H1 (cell line): ENCODE measurements around the gene GFY. TPM values are rescaled to one million over a fixed set of nuclear protein-coding genes. Genes with fewer than 3 reads are reported as not detected.

ENCODE experiments used
- CTCF ChIA-PET: fragments of 300-600 bp; sonication (Branson Sonifier 250); formaldehyde crosslinking; loops from one replicate; lab custom pipeline; 2021; ENCODE audit not compliant: partially characterized antibody; lab: Charles Lee
- POLR2A ChIA-PET: fragments of 300-600 bp; sonication (Branson Sonifier 250); formaldehyde crosslinking; loops from one replicate; lab custom pipeline; 2021; ENCODE audit warnings: inconsistent platforms; ENCODE audit not compliant: partially characterized antibody; lab: Charles Lee
- DNase-seq, 2 experiments: peaks; one replicate each; pipeline versions ENCODE4 v3.0.0 to v3.0.0-alpha.2; 2010 to 2022; ENCODE audit warnings: low spot score in 2 of 2, low read depth in 1 of 2, mixed read lengths in 1 of 2
- FAIRE-seq: peaks from 2 replicates; lab custom pipeline; 2011; peaks lifted over from hg19 to GRCh38; lab: Jason Lieb, UNC
- H2AFZ ChIP-seq: 2 replicates; pipeline ENCODE4 v1.8.1; 2012; ENCODE audit warnings: low read length, inconsistent platforms
- H2AK5ac ChIP-seq: 2 replicates; pipeline ENCODE4 v1.6.1; 2013; ENCODE audit warnings: low read depth, low read length
- H2BK120ac ChIP-seq: replicated peaks from 2 replicates; pipeline ENCODE3; 2013; ENCODE audit warnings: low read depth, low read length, inconsistent platforms
- H2BK12ac ChIP-seq: 2 replicates; pipeline ENCODE4 v1.6.1; 2013; ENCODE audit warnings: low read depth, low read length
- H2BK15ac ChIP-seq: 2 replicates; pipeline ENCODE4 v1.6.1; 2013; ENCODE audit warnings: low read length
- H2BK20ac ChIP-seq: 2 replicates; pipeline ENCODE4 v1.6.1; 2013; ENCODE audit warnings: low read length
- H2BK5ac ChIP-seq: 2 replicates; pipeline ENCODE4 v1.6.1; 2013; ENCODE audit warnings: low read depth, low read length
- H3K14ac ChIP-seq: 2 replicates; pipeline ENCODE4 v1.6.1; 2013; ENCODE audit warnings: inconsistent platforms; ENCODE audit not compliant: insufficient read length
- H3K18ac ChIP-seq: 2 replicates; pipeline ENCODE4 v1.6.1; 2013; ENCODE audit warnings: low read length; ENCODE audit errors: extremely low read depth
- H3K23ac ChIP-seq: 2 replicates; pipeline ENCODE4 v1.6.1; 2013; ENCODE audit warnings: inconsistent platforms; ENCODE audit not compliant: insufficient read length
- H3K23me2 ChIP-seq: 2 replicates; pipeline ENCODE4 v1.6.1; 2013; ENCODE audit warnings: low read depth, low read length
- H3K27ac ChIP-seq: 2 replicates; pipeline ENCODE4 v1.6.1; 2011; ENCODE audit warnings: low read depth, low read length, inconsistent platforms
- H3K27me3 ChIP-seq, 4 experiments: replicated peaks in 1 of 4; 1 replicate in 1 of 4; 2 replicates in 3 of 4; pipeline versions ENCODE4 v1.6.1 to v1.8.1; 2011 to 2013; ENCODE audit warnings: low read length in 3 of 4, mild to moderate bottlenecking in 3 of 4, inconsistent platforms in 2 of 4, mixed read lengths in 2 of 4, moderate library complexity in 1 of 4; ENCODE audit not compliant: control insufficient read depth in 3 of 4, insufficient read depth in 3 of 4; ENCODE audit errors: extremely low read depth in 1 of 4
- H3K36me3 ChIP-seq, 4 experiments: 2 replicates each; pipeline versions ENCODE4 v1.6.1 to v1.8.1; 2011 to 2013; ENCODE audit warnings: mild to moderate bottlenecking in 4 of 4, low read length in 3 of 4, moderate library complexity in 2 of 4, control low read depth in 1 of 4, inconsistent platforms in 1 of 4; ENCODE audit not compliant: insufficient read depth in 4 of 4, control insufficient read depth in 2 of 4
- H3K4ac ChIP-seq: replicated peaks from 2 replicates; pipeline ENCODE3; 2013; ENCODE audit warnings: low read length, low read depth, mixed read lengths, inconsistent platforms; ENCODE audit not compliant: insufficient read length
- H3K4me1 ChIP-seq, 4 experiments: replicated peaks in 1 of 4; 1 replicate in 1 of 4; 2 replicates in 3 of 4; pipeline versions ENCODE4 v1.6.1 to v1.8.1; 2011 to 2013; ENCODE audit warnings: low read length in 3 of 4, inconsistent platforms in 2 of 4, mixed read lengths in 1 of 4; ENCODE audit not compliant: insufficient read depth in 4 of 4, control insufficient read depth in 3 of 4
- H3K4me2 ChIP-seq, 2 experiments: 2 replicates each; pipeline versions ENCODE4 v1.6.1 to v1.8.1; 2011 to 2013; ENCODE audit warnings: low read depth in 2 of 2, low read length in 2 of 2, control low read depth in 1 of 2, inconsistent platforms in 1 of 2, mild to moderate bottlenecking in 1 of 2; ENCODE audit not compliant: insufficient read depth in 1 of 2
- H3K4me3 ChIP-seq, 4 experiments: fragments of 200-600, 300-600 bp in 1 of 4; sonication (generic), shearing (Covaris generic), sonication (Bioruptor Twin) in 1 of 4; 2 replicates each; pipeline versions ENCODE4 v1.5.1 to v1.8.1; 2011 to 2016; ENCODE audit warnings: low read length in 4 of 4, low read depth in 3 of 4, control low read depth in 2 of 4, inconsistent platforms in 2 of 4, mild to moderate bottlenecking in 2 of 4, mixed read lengths in 1 of 4, moderate library complexity in 1 of 4; ENCODE audit not compliant: insufficient read depth in 2 of 4; ENCODE audit errors: extremely low read depth in 1 of 4
- H3K56ac ChIP-seq: replicated peaks from 2 replicates; pipeline ENCODE3; 2013; ENCODE audit warnings: low read depth, mild to moderate bottlenecking, mixed read lengths, low read length, inconsistent platforms; ENCODE audit not compliant: insufficient read length
- H3K79me1 ChIP-seq: 2 replicates; pipeline ENCODE4 v1.6.1; 2013; ENCODE audit warnings: low read depth, low read length, control low read depth
- H3K79me2 ChIP-seq, 2 experiments: 2 replicates each; pipeline versions ENCODE4 v1.6.1 to v1.8.1; 2012 to 2013; ENCODE audit warnings: low read length in 2 of 2, mild to moderate bottlenecking in 2 of 2, inconsistent platforms in 1 of 2; ENCODE audit not compliant: insufficient read depth in 2 of 2, control insufficient read depth in 1 of 2
- H3K9ac ChIP-seq, 4 experiments: replicated peaks in 1 of 4; 1 replicate in 1 of 4; 2 replicates in 3 of 4; pipeline versions ENCODE4 v1.6.1 to v1.8.1; 2011 to 2013; ENCODE audit warnings: low read depth in 3 of 4, low read length in 3 of 4, control low read depth in 2 of 4, mild to moderate bottlenecking in 2 of 4, moderate library complexity in 2 of 4, inconsistent platforms in 1 of 4; ENCODE audit errors: extremely low read depth in 1 of 4
- H3K9me3 ChIP-seq, 2 experiments: 2 replicates each; pipeline versions ENCODE4 v1.6.1 to v1.8.1; 2012 to 2013; ENCODE audit warnings: mild to moderate bottlenecking in 2 of 2, moderate library complexity in 2 of 2, control low read depth in 1 of 2, inconsistent platforms in 1 of 2, low read depth in 1 of 2, low read length in 1 of 2, mixed read lengths in 1 of 2; ENCODE audit not compliant: insufficient read depth in 2 of 2
- H4K20me1 ChIP-seq, 2 experiments: replicated peaks in 1 of 2; 2 replicates each; pipeline versions ENCODE3 to v1.8.1; 2011 to 2013; ENCODE audit warnings: inconsistent platforms in 2 of 2, low read length in 2 of 2, mild to moderate bottlenecking in 1 of 2; ENCODE audit not compliant: insufficient read depth in 2 of 2, control insufficient read depth in 1 of 2
- H4K5ac ChIP-seq: 2 replicates; pipeline ENCODE4 v1.6.1; 2013; ENCODE audit warnings: low read length, low read depth, mixed read lengths, inconsistent platforms; ENCODE audit not compliant: insufficient read length
- H4K8ac ChIP-seq: 2 replicates; pipeline ENCODE4 v1.8.0; 2013; ENCODE audit warnings: mild to moderate bottlenecking, moderate library complexity, low read length, inconsistent platforms; ENCODE audit not compliant: insufficient read depth; ENCODE audit errors: extremely low read depth
- H4K91ac ChIP-seq: replicated peaks from 2 replicates; pipeline ENCODE3; 2013; ENCODE audit warnings: low read length, mixed read lengths, inconsistent platforms; ENCODE audit not compliant: insufficient read length
- RAD21 ChIP-seq, 2 experiments: IDR thresholded peaks in 1 of 2; conservative IDR thresholded peaks in 1 of 2; 2 replicates each; pipeline ENCODE4 v1.6.1; 2011; ENCODE audit warnings: low read depth in 2 of 2, low read length in 2 of 2, improper control_type of control experiment in 1 of 2, inconsistent platforms in 1 of 2, mild to moderate bottlenecking in 1 of 2, moderate library complexity in 1 of 2
- RXRA ChIP-seq: IDR thresholded peaks from 2 replicates; pipeline ENCODE4 v1.6.1; 2011; ENCODE audit warnings: low read depth, mild to moderate bottlenecking, low read length, moderate library complexity; ENCODE audit not compliant: insufficient read depth
- TAF1 ChIP-seq: IDR thresholded peaks from 2 replicates; pipeline ENCODE4 v1.6.1; 2011; ENCODE audit warnings: mild to moderate bottlenecking, low read depth, low read length
- ZNF274 ChIP-seq: IDR thresholded peaks from 2 replicates; pipeline ENCODE4 v1.7.0; 2012; ENCODE audit warnings: low read length, borderline replicate concordance; ENCODE audit errors: extremely low read depth
- WGBS, 2 experiments: shearing (Covaris generic) in 1 of 2; methylation state at CpG; one replicate each; pipeline versions ENCODE4 v1.1.6 to v1.1.7; 2013 to 2015; ENCODE audit warnings: low lambda C conversion rate in 2 of 2, mixed read lengths in 2 of 2, inconsistent platforms in 1 of 2, low coverage in 1 of 2, missing lambda C conversion rate in 1 of 2; ENCODE audit not compliant: insufficient replicate concordance in 2 of 2, insufficient coverage in 1 of 2, insufficient read length in 1 of 2; ENCODE audit errors: extremely low coverage in 1 of 2, missing lambda C conversion rate in 1 of 2; 5-methylcytosine and 5-hydroxymethylcytosine counted together
- polyA plus RNA-seq, 7 experiments: library from polyadenylated mRNA; depleted of rRNA in 3 of 7; stranded (reverse) in 5 of 7; unstranded in 2 of 7; fragments of >200 nt in 5 of 7; fragments of 200-250 nt in 2 of 7; gene quantifications; 1 replicate in 5 of 7; 2 replicates in 1 of 7; 4 replicates in 1 of 7; pipeline versions ENCODE4 v1.2.1 to v1.2.3, GENCODE V29; 2011 to 2013; ENCODE audit warnings: missing spikeins in 2 of 7, mixed read lengths in 2 of 7
- total RNA-seq: library from RNA; stranded (reverse); fragmentation: NEBNext Ultra II Directional; extraction: Animal tissue kit (Norgen Biotek cat#: 25700); gene quantifications from 2 replicates; pipeline ENCODE4 v1.2.1, GENCODE V29; 2021

GFY gene
- total and polyA plus RNA-seq, 2 of the 8 experiments (the other 6 are each of a cell fraction or from before 2014, with no cell fraction given), result 0.68 to 0.93 TPM

- Histone ChIP-seq H3K4ac (no peak overlapping the region), H3K14ac (no peak overlapping the region), H3K27me3 (no peaks in the 10 kb centered on the region), H3K27ac (no peak overlapping the region), H4K5ac (no peak overlapping the region), H2BK5ac (no peak overlapping the region), H3K79me2 (no peaks in the 10 kb centered on the region), H2BK120ac (no peak overlapping the region), H3K79me1 (no peaks in the 10 kb centered on the region; the same call in 1 of the 2 replicates), H2AK5ac (no peak overlapping the region), H3K18ac (no peak overlapping the region), H3K23me2 (no peaks in the 10 kb centered on the region), H2BK20ac (no peak overlapping the region), H2AFZ (no peak overlapping the region), H3K4me2 (no peak overlapping the region), H3K23ac (no peak overlapping the region), H4K20me1 (no peaks in the 10 kb centered on the region), H3K4me3 (no peak overlapping the region), H2BK12ac (no peak overlapping the region), H4K8ac (no peak overlapping the region), H3K4me1 (no peaks in the 10 kb centered on the region), H3K36me3 (peaks cover 0 to 17% (median 6%) of the 10 kb centered on the region in 4 experiments; a peak in 4 of 8 replicates), H3K9ac (no peak overlapping the region), H3K56ac (no peak overlapping the region), H4K91ac (no peak overlapping the region), H3K9me3 (no peaks in the 10 kb centered on the region), H2BK15ac (no peak overlapping the region)
- DNase-seq, result no peak
- no peak for FAIRE-seq
- ChIA-PET POLR2A (no interaction called here), CTCF (interaction anchor here (4.8 kb wide), 1 partner anchor 10 kb away, joined by 28 read pairs; the partner anchor contains the start of gene FLT3LG)
- 93% methylated on average over 10 of the region's 12 CpGs; no CpG with 5 or more reads in 1 of the 2 experiments for WGBS, 2 experiments
- TF ChIP-seq TAF1 (no peak), ZNF274 (no peak), RXRA (no peak), RAD21 (IDR thresholded peaks at IDR 0.05 in 1 of 2, conservative IDR thresholded peaks at IDR 0.05 in 1 of 2; ENCODE audit: low read depth in 2 of 2, low read length in 2 of 2) (no peak)
Observed at GRCh38 chr19:49462492-49462891, 37.3 kb downstream of the GFY start.
